PC-9 (cell line): ENCODE results near the gene DMBT1. TPM values are rescaled to one million over a fixed set of nuclear protein-coding genes. Genes with fewer than 3 reads are reported as not detected.

Experiments used
- BruUV-seq: library from RNA; stranded (reverse); fragments of 400-500 nt; replicated peaks from 2 replicates; lab custom pipeline; 2021; lab: Mats Ljungman, UMichigan
- CTCF ChIA-PET: fragments of 300-600 bp; sonication (Branson Sonifier 250); formaldehyde crosslinking; loops from one replicate; lab custom pipeline; 2022; ENCODE audit warnings: antibody characterized with exemption; lab: Charles Lee
- POLR2A ChIA-PET: fragments of 300-600 bp; sonication (Branson Sonifier 250); formaldehyde crosslinking; loops from one replicate; lab custom pipeline; 2022; ENCODE audit warnings: antibody characterized with exemption; ENCODE audit not compliant: unreplicated experiment; lab: Charles Lee
- DNase-seq, 2 experiments: peaks; one replicate each; pipeline versions ENCODE4 v3.0.0 to v3.0.0-alpha.2; 2015 to 2022; ENCODE audit warnings: mixed read lengths in 1 of 2
- H2AFZ ChIP-seq: fragments of 200-600 bp; sonication (generic); 2 replicates; pipeline ENCODE4 v1.8.1; 2017; ENCODE audit warnings: antibody characterized with exemption
- H3F3A ChIP-seq: fragments of 200-600 bp; sonication (generic); 2 replicates; pipeline ENCODE4 v1.8.1; 2017; ENCODE audit warnings: antibody characterized with exemption, mild to moderate bottlenecking, low read depth; ENCODE audit not compliant: insufficient read depth
- H3K27ac ChIP-seq: fragments of 200-600 bp; sonication (generic); 2 replicates; pipeline ENCODE4 v1.6.1; 2016; ENCODE audit warnings: mixed run types
- H3K27me3 ChIP-seq: fragments of 200-600 bp; sonication (generic); 2 replicates; pipeline ENCODE4 v1.6.1; 2016; ENCODE audit warnings: low read depth, mixed run types; ENCODE audit not compliant: insufficient read depth
- H3K36me3 ChIP-seq: fragments of 200-600 bp; sonication (generic); 2 replicates; pipeline ENCODE4 v1.6.1; 2016; ENCODE audit warnings: low read depth, mixed run types
- H3K4me1 ChIP-seq: fragments of 200-600 bp; sonication (generic); replicated peaks from 2 replicates; pipeline ENCODE4 v1.6.1; 2016; ENCODE audit warnings: mixed run types; ENCODE audit not compliant: insufficient read depth
- H3K4me2 ChIP-seq: fragments of 200-600 bp; sonication (generic); 2 replicates; pipeline ENCODE4 v1.6.1; 2017; ENCODE audit warnings: mixed run types
- H3K4me3 ChIP-seq: fragments of 200-600 bp; sonication (generic); 2 replicates; pipeline ENCODE4 v1.6.1; 2016; ENCODE audit warnings: mixed run types
- H3K79me2 ChIP-seq: fragments of 200-600 bp; sonication (generic); 2 replicates; pipeline ENCODE4 v1.6.1; 2017; ENCODE audit warnings: low read depth, mixed run types
- H3K9me2 ChIP-seq: fragments of 200-600 bp; sonication (generic); 2 replicates; pipeline ENCODE4 v1.8.1; 2017; ENCODE audit warnings: mild to moderate bottlenecking; ENCODE audit not compliant: insufficient read depth
- H3K9me3 ChIP-seq: fragments of 200-600 bp; sonication (generic); 2 replicates; pipeline ENCODE4 v1.8.1; 2016; ENCODE audit warnings: low read depth; ENCODE audit not compliant: insufficient read depth
- H4K20me1 ChIP-seq: fragments of 200-600 bp; sonication (generic); 2 replicates; pipeline ENCODE4 v1.8.1; 2017; ENCODE audit not compliant: insufficient read depth
- CTCF ChIP-seq: fragments of 200-600 bp; sonication (generic); conservative IDR thresholded peaks from 2 replicates; pipeline ENCODE4 v1.6.1; 2017; ENCODE audit warnings: mixed run types, antibody characterized with exemption, mild to moderate bottlenecking, moderate library complexity
- EZH2 ChIP-seq: fragments of 200-600 bp; sonication (generic); IDR thresholded peaks from 2 replicates; pipeline ENCODE4 v1.8.0; 2017; ENCODE audit warnings: antibody characterized with exemption, low read depth
- intact Hi-C: fragments of 100-400 bp; cut with micrococcal nuclease; formaldehyde crosslinking; loops from one replicate; pipeline ENCODE4 v1.10.0; 2022; ENCODE audit not compliant: unreplicated experiment
- total RNA-seq: library from RNA; stranded (reverse); gene quantifications from 2 replicates; pipeline ENCODE4 v1.2.3, GENCODE V29; 2021

The DMBT1 gene
- total RNA-seq, 1 experiment from 2014 or later = 0.98 TPM

- no peak overlapping the region for H3K4me2 ChIP-seq
- TF ChIP-seq CTCF (no peak), EZH2 (no peak)
- H3K27me3 ChIP-seq = no peaks in the 10 kb centered on the region
- POLR2A ChIA-PET = no interaction called here
- no peaks in the 10 kb centered on the region for H3K4me1 ChIP-seq
- CTCF ChIA-PET = no interaction called here
- H3K4me3 ChIP-seq = no peak overlapping the region
- no peaks in the 10 kb centered on the region for H3K9me3 ChIP-seq
- no peaks in the 10 kb centered on the region for H3F3A ChIP-seq
- H3K9me2 ChIP-seq = no peaks in the 10 kb centered on the region
- no peak for DNase-seq
- intact Hi-C loops = no loop called here
- H3K27ac ChIP-seq = no peak overlapping the region
- H2AFZ ChIP-seq = no peak overlapping the region
- H3K36me3 ChIP-seq = no peaks in the 10 kb centered on the region
- no peaks in the 10 kb centered on the region for H3K79me2 ChIP-seq
- H4K20me1 ChIP-seq = no peaks in the 10 kb centered on the region
- BruUV-seq = no TSS peak
These were observed 26.7 kb downstream of the DMBT1 start for GRCh38 chr10:122587098-122587760.

- no peaks in the 10 kb centered on the region for H4K20me1 ChIP-seq
- no peaks in the 10 kb centered on the region for H3K4me1 ChIP-seq
- no peaks in the 10 kb centered on the region for H3K79me2 ChIP-seq
- intact Hi-C loops = no loop called here
- TF ChIP-seq EZH2 (no peak), CTCF (no peak)
- no peak overlapping the region for H3K4me3 ChIP-seq
- H3K9me3 ChIP-seq = no peaks in the 10 kb centered on the region
- H3K9me2 ChIP-seq = no peaks in the 10 kb centered on the region
- H3K36me3 ChIP-seq = no peaks in the 10 kb centered on the region
- BruUV-seq = no TSS peak
- POLR2A ChIA-PET = no interaction called here
- no peaks in the 10 kb centered on the region for H3F3A ChIP-seq
- no peak overlapping the region for H3K4me2 ChIP-seq
- CTCF ChIA-PET = no interaction called here
- no peak overlapping the region for H3K27ac ChIP-seq
- H2AFZ ChIP-seq = no peak overlapping the region
- no peaks in the 10 kb centered on the region for H3K27me3 ChIP-seq
- DNase-seq = no peak
These were observed 27.8 kb downstream of the DMBT1 start for GRCh38 chr10:122588381-122588780.

GRCh38 chr10:122590153-122590552 lies 29.6 kb downstream of the DMBT1 start:
- Histone ChIP-seq H2AFZ (no peak overlapping the region), H3K27me3 (no peaks in the 10 kb centered on the region), H3K4me2 (no peak overlapping the region), H3K4me1 (no peaks in the 10 kb centered on the region), H3K4me3 (no peak overlapping the region), H3K9me3 (no peaks in the 10 kb centered on the region), H3F3A (no peaks in the 10 kb centered on the region), H3K36me3 (no peaks in the 10 kb centered on the region), H3K9me2 (no peaks in the 10 kb centered on the region), H3K27ac (no peak overlapping the region), H4K20me1 (no peaks in the 10 kb centered on the region), H3K79me2 (no peaks in the 10 kb centered on the region)
- TF ChIP-seq CTCF (no peak), EZH2 (no peak)
- CTCF ChIA-PET = no interaction called here
- POLR2A ChIA-PET = no interaction called here
- intact Hi-C loops = no loop called here
- BruUV-seq = no TSS peak
- no peak for DNase-seq
